NCI-H128 (cell line): ENCODE data around the gene TBP.

Experiments
- DNase-seq: peaks from one replicate; lab custom pipeline; 2025; ENCODE audit not compliant: unreplicated experiment; lab: John Stamatoyannopoulos, UW

Gene TBP

DNA sequence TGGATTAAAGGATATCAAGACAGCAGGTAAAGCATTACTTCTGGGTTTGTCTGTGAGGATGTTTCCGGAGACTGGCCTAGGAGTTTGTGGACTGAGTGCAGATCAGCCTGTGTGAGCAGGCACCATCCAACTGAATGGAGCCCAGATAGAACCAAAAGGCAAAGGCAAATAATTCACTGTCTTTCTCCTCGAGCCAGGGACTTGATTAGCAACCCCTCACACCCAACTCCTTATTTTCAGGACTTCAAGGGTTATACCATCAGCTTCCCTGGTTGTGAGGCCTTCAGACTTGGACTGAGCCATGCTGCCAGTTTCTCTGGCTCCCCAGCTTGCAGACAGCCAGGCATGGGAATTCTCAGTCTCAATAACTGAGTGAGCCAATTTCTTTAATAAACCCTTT is 20.4 kb upstream of the TBP start:
- DNase-seq: no peak

DNA sequence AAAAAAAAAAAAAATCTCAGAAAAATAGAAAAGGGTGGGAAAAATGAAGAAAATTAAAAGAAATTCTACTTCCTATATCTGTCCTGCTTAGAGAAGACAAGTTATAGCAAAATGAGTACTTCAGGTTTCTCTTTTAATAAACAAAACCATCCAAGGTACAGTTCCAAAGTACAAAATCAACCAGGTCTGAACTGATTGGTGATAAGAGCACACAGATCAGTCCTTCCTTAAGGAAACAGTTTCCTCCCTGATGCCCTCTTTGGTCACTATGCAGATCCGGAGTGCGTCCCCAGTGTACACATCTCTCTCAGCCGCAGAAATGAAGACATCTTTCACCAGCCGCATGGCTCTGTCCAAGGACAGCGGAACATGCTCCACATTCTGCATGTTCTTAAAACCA is 19.2 kb upstream of the TBP start:
- DNase-seq: no peak

DNA sequence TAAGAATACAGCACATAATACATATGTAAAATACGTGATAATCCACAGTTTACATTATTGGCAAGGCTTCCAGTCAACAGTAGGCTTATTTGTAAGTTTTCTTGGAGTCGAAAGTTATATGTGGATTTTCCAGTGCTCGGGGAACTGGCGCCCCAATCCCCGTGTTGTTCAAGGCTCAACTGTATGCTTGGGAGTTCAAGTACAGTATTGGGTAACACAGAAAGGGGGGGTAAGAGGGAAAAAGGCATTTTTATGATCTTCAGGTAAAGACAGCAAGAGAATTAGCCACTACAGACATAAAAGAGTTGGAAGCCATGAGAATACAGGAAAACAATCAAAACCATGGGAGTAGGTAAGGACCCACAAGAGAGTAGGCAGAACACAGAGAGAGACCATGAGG is 17.5 kb upstream of the TBP start:
- no peak for DNase-seq

DNA sequence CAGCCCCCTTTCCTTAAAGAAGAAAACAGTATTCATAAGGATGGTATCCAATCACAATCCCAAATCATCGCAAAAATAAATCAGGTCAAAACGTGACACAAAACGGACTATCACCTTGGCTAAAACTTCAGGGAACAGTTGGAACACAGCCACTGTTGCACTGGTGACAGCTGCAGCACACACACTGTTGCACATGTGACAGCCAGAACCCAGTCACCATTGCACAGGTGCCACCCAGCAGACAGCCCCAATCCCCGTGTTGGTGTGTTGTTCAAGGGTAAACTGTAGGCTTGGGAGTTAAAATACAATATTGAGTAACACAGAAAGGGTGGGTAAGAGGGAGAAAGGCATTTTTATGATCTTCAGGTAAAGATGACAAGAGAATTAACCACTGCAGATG is 16.8 kb upstream of the TBP start:
- no peak for DNase-seq

DNA sequence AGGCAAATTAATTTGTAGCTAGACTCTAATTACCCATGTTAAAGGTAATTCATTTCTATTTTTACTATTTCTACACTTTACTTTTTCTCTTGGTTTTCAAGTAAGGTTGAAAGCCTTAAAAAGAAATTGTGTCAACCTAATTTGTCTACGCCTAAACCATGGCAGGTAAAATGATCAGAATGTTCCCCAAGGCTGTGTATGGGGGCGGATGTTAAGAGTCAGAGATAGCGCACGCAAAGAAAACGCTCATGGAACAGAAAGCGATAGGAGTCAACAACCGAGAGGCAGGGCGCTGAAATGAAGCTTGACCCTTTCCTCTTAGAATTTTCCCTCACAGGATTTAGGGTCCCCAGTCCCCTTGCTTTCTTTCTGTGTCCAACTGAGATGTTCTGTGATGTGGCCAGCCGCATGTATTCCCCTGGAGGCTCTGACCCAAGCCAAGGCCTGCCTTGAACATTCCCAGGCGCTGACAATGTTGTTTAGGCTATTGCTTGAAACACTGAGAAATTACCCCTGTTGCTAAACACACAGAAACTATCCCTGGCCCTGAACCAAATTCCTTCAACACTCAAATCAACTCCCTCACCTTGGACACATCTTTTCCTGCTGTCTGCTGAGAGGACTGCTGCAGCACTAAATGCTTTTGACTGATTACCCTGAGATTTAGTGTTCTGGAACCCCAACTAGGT is 12.0 kb upstream of the TBP start:
- DNase-seq: no peak

DNA sequence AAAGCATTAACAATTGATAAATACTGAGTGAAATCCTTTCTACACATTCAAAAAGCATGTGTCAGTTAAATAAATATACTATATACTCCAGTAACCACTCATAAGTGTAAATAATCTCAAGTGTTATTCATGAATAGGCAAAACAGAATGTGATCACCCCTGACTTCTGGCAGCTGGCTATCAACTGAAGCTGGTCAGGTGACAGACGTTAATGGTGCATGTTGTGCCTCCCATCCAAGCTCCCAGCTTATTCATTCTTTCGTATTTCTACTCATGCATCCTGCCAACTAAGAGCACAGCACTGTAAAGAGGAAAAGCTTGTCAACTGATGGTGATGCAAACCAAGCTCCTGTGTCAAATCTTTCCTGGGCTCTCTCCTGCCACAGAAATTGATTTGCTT is 8.8 kb upstream of the TBP start:
- DNase-seq: peak; percentile 59

DNA sequence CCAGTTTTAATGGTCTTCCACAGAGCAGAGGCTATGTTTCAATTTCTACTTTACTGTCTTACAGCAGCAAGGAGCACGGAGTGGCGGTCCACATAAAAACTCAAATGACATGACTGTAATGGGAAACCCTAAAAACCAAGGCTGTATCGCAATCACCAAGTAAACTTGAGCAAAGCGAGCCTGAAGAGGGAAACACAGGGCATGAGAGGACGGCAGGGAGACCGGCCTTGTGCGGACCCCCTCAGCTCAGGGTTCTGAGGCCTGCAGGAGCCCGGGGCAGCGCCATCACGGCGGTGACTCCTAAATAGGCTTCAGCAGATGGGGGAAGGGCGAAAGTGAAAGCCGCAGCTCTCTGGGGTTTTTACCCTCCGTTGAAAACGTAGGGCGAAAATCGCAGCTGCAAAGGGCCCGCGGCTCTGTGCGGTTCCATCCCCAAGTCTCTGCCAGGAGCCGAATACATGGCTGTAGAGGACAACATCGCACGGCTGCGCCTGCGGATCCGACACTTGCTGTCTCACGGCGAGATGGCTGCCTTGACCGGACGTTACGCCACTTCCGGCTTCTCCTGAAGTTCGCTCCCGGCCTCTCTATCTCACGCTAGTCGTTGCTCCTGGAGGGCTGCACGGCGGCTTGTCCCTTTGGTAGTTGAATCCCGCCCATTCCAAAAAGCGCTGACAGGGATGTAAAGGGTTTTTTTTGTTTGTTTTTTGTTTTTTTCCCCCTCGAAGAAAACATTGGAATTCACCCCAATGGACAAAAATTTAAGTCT is 1.2 kb upstream of the TBP start, which contains the start of gene PSMB1:
TSS of gene PSMB1 (minus strand) at position 543 of the 769 bp plus-strand sequence. CDS start at position 478, 65 bp downstream.
- DNase-seq: peak; percentile 68

DNA sequence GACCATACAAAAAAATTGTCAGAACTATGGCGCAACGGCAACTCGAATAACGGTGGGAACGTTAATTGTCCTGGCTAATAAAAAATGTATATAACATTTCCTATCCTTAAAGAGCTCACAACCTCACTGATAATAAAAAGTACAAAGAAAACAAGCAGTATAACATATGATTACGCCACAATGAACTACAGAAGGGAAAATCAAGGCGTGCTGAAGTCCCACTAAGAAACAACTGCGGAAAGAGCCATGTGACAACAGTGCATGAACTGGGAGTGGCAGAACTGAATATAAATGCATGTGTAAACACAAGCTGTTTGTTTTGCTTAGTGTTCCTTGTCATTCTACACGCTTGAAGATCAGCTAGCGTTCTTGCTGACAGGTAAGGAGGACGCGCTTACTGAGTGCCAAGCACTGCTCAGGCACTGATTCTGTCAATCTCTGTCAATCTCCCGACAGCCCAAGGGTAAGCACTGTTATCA is 596 bp upstream of the TBP start:
- no peak for DNase-seq

DNA sequence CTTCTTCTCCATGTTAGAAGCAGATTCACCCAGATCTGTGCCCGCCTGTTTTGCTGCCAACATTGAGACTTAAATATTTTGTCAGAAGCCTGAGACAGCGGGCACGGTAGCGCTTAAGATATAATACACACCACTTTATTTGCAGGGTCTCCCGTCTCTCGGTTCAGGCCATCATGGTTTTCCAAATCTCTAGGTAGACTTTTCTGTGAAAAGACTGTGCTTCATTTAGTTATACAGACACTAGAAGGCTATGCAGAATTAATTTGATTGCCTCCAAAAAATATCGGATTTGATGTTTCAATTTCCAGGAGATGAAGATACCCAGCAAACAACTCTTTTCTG is 598 bp downstream of the TBP start:
- no peak for DNase-seq

DNA sequence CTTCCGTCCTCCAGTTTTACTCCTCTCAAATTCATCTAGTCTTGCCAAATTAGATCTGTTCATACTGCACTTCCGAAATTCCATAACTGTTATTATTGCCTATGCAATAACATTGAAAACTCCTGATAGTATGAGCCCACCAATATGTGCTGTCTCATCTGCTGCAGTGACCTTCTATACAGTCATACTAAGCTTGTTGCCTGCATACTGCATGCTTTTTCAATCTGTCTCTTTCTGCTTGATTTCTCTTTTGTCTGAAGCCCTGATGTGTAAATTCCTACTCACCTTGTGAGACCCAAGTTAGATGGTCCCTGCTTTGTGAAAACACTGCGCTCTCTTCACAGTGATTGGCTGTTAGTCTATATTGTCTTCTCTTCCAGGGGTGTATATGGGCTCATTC is 1.1 kb downstream of the TBP start:
- DNase-seq: no peak

DNA sequence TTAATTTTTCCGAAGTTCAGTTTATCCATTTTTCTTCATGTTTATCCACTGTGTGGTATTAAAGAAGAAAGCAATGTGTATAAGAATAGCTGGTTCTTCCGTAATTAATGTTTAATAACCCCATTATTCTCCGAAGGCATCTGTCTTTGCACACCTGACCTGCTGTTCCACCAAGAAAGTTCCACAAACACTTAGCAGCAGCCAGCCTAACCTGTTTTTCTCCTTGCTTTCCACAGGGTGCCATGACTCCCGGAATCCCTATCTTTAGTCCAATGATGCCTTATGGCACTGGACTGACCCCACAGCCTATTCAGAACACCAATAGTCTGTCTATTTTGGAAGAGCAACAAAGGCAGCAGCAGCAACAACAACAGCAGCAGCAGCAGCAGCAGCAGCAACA is 7.4 kb downstream of the TBP start:
- DNase-seq: no peak

DNA sequence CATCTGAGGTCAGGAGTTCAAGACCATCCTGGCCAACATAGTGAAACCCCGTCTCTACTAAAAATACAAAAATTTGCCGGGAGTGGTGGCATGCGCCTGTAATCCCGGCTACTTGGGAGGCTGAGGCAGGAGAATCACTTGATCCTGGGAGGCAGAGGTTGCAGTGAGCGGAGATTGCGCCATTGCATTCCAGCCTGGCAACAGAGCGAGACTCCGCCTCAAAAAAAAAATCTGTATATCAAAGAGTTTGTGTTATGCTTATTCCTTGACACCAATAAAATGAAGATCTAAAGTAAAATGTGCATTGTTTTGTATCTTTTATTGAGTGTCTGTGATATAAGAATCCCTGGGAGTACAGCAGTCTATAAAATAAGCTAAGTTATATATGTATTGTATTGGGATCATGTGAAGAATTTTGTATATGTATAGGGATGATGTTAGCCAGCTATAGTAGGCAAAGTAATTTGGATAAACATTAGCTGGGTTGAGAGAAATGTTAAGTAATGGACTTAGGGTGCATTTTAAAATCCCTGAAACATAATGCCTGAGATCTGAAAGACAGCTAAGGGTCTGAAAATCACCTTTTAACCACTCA is 10.9 kb downstream of the TBP start:
- DNase-seq: no peak

DNA sequence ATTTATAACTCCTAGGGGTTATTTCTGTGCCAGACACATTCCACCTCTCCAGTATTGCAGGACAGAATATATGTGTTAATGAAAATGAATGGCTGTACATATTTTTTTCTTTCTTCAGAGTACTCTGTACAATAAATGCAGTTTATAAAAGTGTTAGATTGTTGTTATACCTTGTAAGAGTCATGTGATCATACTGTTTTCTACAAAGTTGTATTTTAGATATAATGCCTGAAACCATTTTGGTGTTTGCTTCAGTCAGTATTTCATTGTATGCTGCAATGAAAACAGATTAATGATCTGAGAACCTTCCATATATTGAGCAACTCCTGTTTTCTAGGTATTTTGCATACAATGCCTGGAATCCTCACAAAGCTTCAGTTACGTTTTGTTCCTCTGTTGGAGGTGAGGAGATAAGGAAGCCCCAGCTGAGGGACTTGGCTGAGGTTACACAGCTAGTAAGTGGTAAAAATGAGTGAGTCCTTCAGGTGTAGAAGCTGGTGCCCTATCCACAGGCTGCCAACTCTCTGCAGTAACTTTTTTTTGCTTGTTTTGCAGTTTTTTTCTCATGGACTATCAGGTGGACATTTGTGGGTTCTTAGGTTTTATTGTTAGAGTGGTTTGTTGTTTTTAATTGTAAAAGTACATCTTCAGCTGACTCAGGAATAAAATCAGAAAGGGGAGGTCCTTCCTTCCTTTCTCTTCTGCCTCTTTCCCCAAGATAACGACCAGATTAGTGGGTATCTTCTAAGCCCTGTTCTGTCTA is 18.7 kb downstream of the TBP start:
- DNase-seq: no peak

DNA sequence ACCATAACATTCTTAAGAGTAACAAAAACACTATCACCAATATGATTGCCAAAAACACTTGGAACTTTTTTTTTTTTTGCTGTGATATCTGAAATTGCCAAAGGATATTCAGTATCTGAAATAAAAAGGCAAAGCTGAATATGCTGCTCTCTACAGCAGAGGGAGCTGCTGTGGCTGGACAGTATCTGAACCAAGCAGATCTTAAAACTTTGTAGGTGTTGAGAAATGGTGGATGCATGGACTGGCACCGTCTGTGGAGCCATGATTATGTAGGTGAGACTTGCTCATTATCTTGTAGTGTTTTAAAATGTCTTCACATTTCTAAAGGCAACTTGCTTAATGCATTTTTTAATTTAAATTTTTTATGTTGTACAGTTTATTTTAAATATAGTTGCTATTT is 21.1 kb downstream of the TBP start:
- no peak for DNase-seq

DNA sequence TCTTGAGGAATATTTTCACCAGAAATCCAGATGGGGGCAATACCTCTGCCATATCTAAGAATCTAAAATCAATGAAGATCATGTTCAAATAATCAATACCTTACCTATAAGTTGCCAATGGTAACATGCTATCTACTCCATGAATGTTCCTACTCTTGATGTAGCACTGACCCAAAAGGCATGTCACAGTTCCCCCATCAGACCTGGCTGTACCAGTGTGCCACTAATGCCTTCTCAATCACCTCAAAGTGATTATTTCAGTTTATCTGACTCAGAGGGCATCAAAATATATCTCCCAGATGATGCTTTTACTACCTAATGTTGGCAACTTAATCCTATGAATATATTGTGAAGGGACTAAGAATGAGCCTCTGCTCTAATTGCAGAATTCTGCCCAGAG is 24.7 kb downstream of the TBP start:
- no peak for DNase-seq

DNA sequence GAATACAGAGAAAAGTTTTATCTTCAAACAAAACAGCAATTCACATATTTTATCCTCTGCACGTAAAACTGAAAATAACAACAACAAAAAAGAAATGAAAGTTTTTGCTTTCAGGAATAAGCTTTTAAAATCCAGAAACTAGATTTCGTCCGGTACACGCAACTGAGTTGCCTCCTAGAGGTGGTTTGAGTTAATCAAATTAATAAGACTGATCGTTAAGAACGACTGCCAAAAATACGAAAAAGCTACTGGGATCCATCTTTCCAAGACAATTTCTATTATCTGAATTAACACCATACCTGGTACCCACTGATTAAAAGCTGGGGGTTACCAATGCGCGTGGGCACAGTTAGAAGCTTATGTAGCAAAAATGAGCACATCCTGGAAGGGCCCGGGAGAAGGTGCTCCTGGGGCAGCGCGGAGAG is 29.6 kb downstream of the TBP start:
- DNase-seq: no peak

DNA sequence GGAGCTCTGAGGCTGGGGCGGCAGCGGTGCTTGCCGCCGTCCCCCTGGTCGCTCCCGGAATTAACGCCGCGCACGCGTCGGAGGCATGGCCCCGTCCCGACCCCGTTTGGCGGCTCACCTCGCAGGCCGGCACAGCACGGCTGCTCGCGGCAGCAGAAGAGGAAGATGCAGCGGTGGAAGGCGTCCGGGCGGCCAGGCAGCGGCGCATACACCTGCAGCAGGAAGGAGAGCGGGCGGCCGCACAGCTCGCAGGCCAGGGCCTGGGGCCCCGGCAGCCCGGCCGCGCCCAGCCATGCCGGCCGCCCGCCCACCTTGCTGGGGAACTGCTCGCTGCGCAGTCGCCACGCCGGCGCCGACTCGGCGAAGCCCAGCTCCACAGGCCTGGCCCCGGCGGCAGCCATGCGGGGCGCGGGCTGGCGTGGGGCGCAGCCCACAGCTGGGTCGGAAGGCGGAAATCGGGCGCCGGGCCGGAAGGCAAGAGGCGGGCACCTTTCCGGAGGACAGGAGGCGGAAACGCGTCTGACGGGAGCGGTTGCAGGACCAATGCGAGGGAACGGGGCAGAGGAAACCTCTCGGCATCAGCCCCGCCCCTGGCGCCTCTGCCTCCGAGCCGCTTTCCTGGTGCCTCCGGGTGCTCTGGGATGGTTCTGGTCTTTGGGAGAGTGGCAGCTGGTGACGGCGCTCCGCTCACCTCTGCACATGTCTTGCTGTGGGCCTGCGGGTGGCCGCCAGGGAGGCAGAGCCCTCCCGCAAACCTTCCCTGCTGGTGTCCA is 30.2 kb downstream of the TBP start, which contains the start of gene PDCD2:
TSS of gene PDCD2 (minus strand) at position 457 of the 773 bp plus-strand sequence. CDS start at position 401, 56 bp downstream.
- peak; percentile 79 for DNase-seq

DNA sequence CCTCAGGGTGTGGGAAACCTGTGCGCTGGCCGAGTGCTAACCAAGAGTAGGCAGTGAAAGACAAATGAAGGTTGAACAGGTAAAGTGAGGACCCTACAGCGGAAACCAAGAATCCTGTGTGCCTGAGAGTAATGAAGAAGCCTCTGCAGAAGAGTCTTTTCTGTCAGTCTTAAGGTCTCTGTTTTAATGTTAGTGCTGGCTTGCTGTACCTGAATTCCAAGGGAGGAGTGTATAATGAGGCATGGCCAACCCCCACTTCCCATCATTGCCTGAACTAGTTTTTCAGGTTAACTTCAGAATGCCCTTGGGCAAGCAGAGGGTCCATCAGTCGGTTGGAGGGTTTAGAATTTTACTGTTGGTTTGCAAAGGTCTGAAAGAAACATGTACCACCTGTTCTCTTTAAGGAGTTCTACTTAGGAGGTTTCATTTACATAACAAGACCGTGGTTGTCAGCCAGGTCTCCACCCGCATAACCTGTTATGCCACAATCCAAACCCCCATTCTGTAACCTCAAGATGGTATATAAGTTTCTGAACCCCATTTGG is 30.9 kb downstream of the TBP start:
- DNase-seq: no peak

DNA sequence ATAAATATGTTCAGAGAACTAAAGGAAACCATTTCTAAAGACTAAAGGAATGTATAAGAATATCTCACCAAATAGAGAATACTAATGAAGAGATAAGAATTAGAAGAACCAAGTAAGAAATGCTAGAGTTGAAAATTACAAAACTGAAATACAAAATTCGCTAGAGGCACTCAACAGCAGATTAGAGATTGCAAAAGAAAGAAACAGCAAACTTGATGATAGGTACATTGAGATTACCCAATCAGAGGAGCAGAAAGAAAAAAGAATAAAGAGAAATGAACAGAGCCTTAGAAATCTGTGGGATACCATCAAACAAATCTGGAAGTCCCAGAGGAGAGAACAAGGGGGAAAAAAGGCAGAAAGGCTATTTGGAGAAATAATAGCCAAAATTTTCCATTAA is 36.6 kb downstream of the TBP start:
- DNase-seq: no peak

DNA sequence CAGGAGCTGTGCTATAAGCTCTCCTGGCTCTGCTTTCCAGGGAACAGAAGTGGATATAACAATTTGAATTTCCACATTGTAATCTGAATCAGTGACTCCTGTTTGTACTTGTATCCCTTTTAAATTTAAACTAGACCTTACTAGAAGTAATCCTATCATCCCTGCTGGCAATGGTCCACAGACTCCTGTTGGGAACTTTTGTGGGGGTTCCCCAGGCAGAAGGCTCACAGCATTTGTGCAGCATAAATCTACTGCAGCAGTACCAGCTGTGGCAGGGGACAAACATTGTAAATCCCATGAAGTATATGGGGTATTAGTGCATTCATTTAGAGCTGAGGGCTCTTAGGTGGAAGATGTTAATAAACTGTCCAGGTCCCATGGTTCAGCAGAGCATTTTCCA is 42.3 kb downstream of the TBP start:
- DNase-seq: no peak
